ENCODE data around the gene TNIK.

GRCh38 chr3:171135549-171135948 lies 324.7 kb downstream of the TNIK start:
- no peak for TF ChIP-seq CTCF (IDR thresholded peaks at IDR 0.05)
- TF ChIP-seq POLR2A (IDR thresholded peaks at IDR 0.05) = no peak
- TF ChIP-seq POLR2AphosphoS5 (IDR thresholded peaks at IDR 0.05) = no peak

Data from prostate gland (tissue), 2 donors.